RWPE1 (cell line): ENCODE results near the gene IDH2.

Experiments used
- CTCF ChIA-PET: fragments of 350-600 bp; sonication (Branson Sonifier 250); formaldehyde crosslinking; extraction: SDS; loops from one replicate; lab custom pipeline; 2021; lab: Yijun Ruan, JAX
- POLR2A ChIA-PET: fragments of 400-600 bp; formaldehyde crosslinking; extraction: SDS; loops from one replicate; lab custom pipeline; 2020; ENCODE audit warnings: antibody characterized with exemption; ENCODE audit not compliant: low non-redundant PET; lab: Yijun Ruan, JAX
- DNase-seq: peaks from one replicate; pipeline ENCODE4 v3.0.0; 2012; ENCODE audit warnings: low spot score
- H3K27ac ChIP-seq: fragments of 450-650 bp; 2 replicates; pipeline ENCODE4 v1.5.1; 2017
- CTCF ChIP-seq: fragments of 450-650 bp; conservative IDR thresholded peaks from 2 replicates; pipeline ENCODE4 v1.5.1; 2017; ENCODE audit warnings: low read depth, mild to moderate bottlenecking

Gene IDH2

GRCh38 chr15:90086868-90087268 is 15.4 kb downstream of the IDH2 start:
- DNase-seq, result peak; percentile 61
- CTCF ChIA-PET, result interaction anchor here (0.5 to 3.8 kb wide), 12 partner anchors 16 to 791 kb away, joined by 3 to 23 read pairs (median 4); partner anchors contain the start of gene IDH2
- POLR2A ChIA-PET, result interaction anchor here (0.7 kb wide), 1 partner anchor 24 kb away, joined by 13 read pairs; no protein-coding TSS in a partner anchor

GRCh38 chr15:90085565-90085964 is 16.7 kb downstream of the IDH2 start:
- H3K27ac ChIP-seq, result 0 out of 2 replicates have a peak overlapping the region, but pooled peaks have one; percentile 14
- ChIA-PET POLR2A (no interaction called here), CTCF (interaction anchor here (2.3 to 3.8 kb wide), 2 partner anchors 17 to 187 kb away, joined by 8 to 23 read pairs; partner anchors contain the start of gene IDH2)
- no peak for TF ChIP-seq CTCF
- DNase-seq, result no peak

More at GRCh38 chr15:90086868-90087268, 15.4 kb downstream of the IDH2 start:
- H3K27ac ChIP-seq, result no peak overlapping the region
- TF ChIP-seq CTCF, result peak; percentile 76

GRCh38 chr15:90084876-90085423 is 17.3 kb downstream of the IDH2 start:
- DNase-seq, result no peak
- ChIA-PET CTCF (interaction anchor here (0.7 to 3.8 kb wide), 2 partner anchors 187 to 889 kb away, joined by 3 to 23 read pairs; no protein-coding TSS in a partner anchor), POLR2A (no interaction called here)
- 0 out of 2 replicates have a peak overlapping the region, but pooled peaks have one; percentile 14 for H3K27ac ChIP-seq
- TF ChIP-seq CTCF, result no peak

- DNase-seq, result no peak
- ChIA-PET CTCF (interaction anchor here (0.5 to 3.8 kb wide), 3 partner anchors 163 to 888 kb away, joined by 3 to 23 read pairs (median 5); no protein-coding TSS in a partner anchor), POLR2A (no interaction called here)
- TF ChIP-seq CTCF, result no peak
- peak overlapping the region; percentile 9; the same call in 1 of the 2 replicates for H3K27ac ChIP-seq
These were observed 18.2 kb downstream of the IDH2 start for GRCh38 chr15:90083954-90084607.

GRCh38 chr15:90083419-90083818 is 18.8 kb downstream of the IDH2 start:
- H3K27ac ChIP-seq, result peak overlapping the region; percentile 9; the same call in 1 of the 2 replicates
- ChIA-PET CTCF (interaction anchor here (0.7 to 3.8 kb wide), 2 partner anchors 117 to 185 kb away, joined by 3 to 23 read pairs; no protein-coding TSS in a partner anchor), POLR2A (no interaction called here)
- DNase-seq, result no peak
- TF ChIP-seq CTCF, result no peak

GRCh38 chr15:90082140-90082715 is 20.0 kb downstream of the IDH2 start:
- POLR2A ChIA-PET, result no interaction called here
- TF ChIP-seq CTCF, result no peak
- DNase-seq, result no peak
- CTCF ChIA-PET, result interaction anchor here (0.6 kb wide), 2 partner anchors 17 to 207 kb away, joined by 3 read pairs; no protein-coding TSS in a partner anchor
- peak overlapping the region; percentile 46 for H3K27ac ChIP-seq
